Neural cell (in vitro differentiated cells): ENCODE results near the gene TAGLN.

Source experiments
- EZH2 ChIP-seq: fragments of 200-600, 300-800 bp; shearing (Covaris generic), sonication (generic); IDR thresholded peaks from 2 replicates; pipeline ENCODE4 v1.6.1; 2014; ENCODE audit warnings: antibody characterized with exemption, low read length, borderline replicate concordance, mild to moderate bottlenecking; ENCODE audit not compliant: insufficient read depth, poor library complexity, severe bottlenecking
- TF ChIP-seq, protein P1 (sequence below): fragments of 450-650 bp; IDR thresholded peaks from 2 replicates; pipeline ENCODE4 v1.5.1; 2014; ENCODE audit warnings: antibody characterized with exemption, mild to moderate bottlenecking, moderate library complexity; ENCODE audit not compliant: poor library complexity, severe bottlenecking

DNA sequence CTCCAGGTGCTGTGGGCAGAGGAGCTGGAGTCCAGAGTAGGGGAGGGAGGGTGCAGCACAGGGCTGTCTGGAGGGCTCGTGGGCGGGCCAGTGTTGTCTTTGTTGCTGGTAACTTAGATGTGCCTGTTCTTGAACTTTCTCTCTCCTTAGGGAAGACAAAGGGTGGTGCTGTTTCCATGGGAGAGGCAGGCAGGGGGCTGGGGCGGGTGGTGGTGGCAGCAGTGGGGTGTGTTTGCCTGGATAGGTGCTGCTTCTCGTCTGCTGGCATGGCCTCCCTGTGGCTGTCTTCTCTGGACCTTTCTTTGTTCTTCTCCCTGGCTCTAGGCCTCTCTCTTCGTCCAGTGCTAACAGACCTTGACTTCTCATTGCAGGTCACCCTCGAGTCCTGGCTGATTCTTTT is 12.2 kb upstream of the TAGLN start:
- TF ChIP-seq, protein P1, sequence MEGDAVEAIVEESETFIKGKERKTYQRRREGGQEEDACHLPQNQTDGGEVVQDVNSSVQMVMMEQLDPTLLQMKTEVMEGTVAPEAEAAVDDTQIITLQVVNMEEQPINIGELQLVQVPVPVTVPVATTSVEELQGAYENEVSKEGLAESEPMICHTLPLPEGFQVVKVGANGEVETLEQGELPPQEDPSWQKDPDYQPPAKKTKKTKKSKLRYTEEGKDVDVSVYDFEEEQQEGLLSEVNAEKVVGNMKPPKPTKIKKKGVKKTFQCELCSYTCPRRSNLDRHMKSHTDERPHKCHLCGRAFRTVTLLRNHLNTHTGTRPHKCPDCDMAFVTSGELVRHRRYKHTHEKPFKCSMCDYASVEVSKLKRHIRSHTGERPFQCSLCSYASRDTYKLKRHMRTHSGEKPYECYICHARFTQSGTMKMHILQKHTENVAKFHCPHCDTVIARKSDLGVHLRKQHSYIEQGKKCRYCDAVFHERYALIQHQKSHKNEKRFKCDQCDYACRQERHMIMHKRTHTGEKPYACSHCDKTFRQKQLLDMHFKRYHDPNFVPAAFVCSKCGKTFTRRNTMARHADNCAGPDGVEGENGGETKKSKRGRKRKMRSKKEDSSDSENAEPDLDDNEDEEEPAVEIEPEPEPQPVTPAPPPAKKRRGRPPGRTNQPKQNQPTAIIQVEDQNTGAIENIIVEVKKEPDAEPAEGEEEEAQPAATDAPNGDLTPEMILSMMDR, result no peak
- TF ChIP-seq EZH2, result no peak
